SH-SY5Y (cell line): Measurements from ENCODE around the gene PNMA8A.

Experiments used
- GATA2 ChIP-seq: IDR thresholded peaks from 2 replicates; pipeline ENCODE4 v1.6.1; 2011; ENCODE audit warnings: mild to moderate bottlenecking, low read depth, low read length
- GATA3 ChIP-seq: IDR thresholded peaks from 2 replicates; pipeline ENCODE4 v1.6.1; 2011; ENCODE audit warnings: low read depth, mild to moderate bottlenecking, low read length, moderate library complexity

DNA sequence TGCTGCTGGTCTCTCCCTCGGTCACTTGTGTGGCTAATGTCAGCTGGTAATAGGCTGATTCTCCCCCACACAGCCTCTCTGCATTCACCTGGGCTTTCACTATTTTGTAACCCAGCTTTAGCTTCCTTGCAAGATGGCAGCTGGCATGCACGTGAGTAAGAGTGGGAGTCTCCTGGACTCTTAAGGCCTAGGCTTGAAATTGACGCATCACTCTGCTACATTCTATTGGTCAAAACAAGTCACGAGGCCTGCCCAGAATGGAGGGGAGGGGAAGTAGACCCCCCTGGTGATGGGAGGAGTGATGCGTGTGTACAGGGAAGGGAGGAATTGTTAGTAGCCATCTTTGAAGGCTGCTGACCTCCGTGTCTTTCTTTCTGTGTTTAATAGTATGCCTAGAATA, 49.3 kb upstream of the PNMA8A start:
- no peak for TF ChIP-seq GATA3
- no peak for TF ChIP-seq GATA2
